PFSK-1 (cell line): ENCODE measurements around the gene RFNG.
A peak's percentile ranks its signal among the peaks of the same experiment; 100 is the strongest.

Experiments
- FOXP2 ChIP-seq: optimal IDR thresholded peaks from 2 replicates; pipeline ENCODE3; 2011; ENCODE audit warnings: borderline replicate concordance, control low read depth, inconsistent platforms; ENCODE audit not compliant: insufficient read depth; ENCODE audit errors: extremely low read length, extremely low read depth
- POLR2AphosphoS5 ChIP-seq: IDR thresholded peaks from 2 replicates; pipeline ENCODE4 v1.6.1; 2012; ENCODE audit warnings: low read depth, mild to moderate bottlenecking, control low read depth, low read length, moderate library complexity
- REST ChIP-seq, 2 experiments: IDR thresholded peaks; 2 replicates each; pipeline versions ENCODE4 v1.6.1 to v1.8.0; 2011 to 2012; ENCODE audit warnings: low read depth in 2 of 2, low read length in 2 of 2, control low read depth in 1 of 2, inconsistent platforms in 1 of 2, mild to moderate bottlenecking in 1 of 2, moderate library complexity in 1 of 2; ENCODE audit not compliant: insufficient read depth in 1 of 2
- SIN3A ChIP-seq: IDR thresholded peaks from 2 replicates; pipeline ENCODE4 v1.6.1; 2012; ENCODE audit warnings: mild to moderate bottlenecking, low read length, moderate library complexity, borderline replicate concordance; ENCODE audit not compliant: insufficient read depth
- TAF1 ChIP-seq: IDR thresholded peaks from 2 replicates; pipeline ENCODE4 v1.6.1; 2012; ENCODE audit warnings: low read length, control low read depth, borderline replicate concordance; ENCODE audit not compliant: insufficient read depth

GRCh38 chr17:82076018-82076784 lies 24.6 kb upstream of the RFNG start:
- 0 out of 2 replicates have a peak, but pooled peaks have one; percentile 56 for TF ChIP-seq POLR2AphosphoS5
- no peak for TF ChIP-seq FOXP2
- no peak for TF ChIP-seq TAF1
- TF ChIP-seq REST (IDR thresholded peaks at IDR 0.05; ENCODE audit: insufficient read depth in 1 of 2, low read depth in 2 of 2, low read length in 2 of 2): no peak
- TF ChIP-seq SIN3A: no peak
